ENCODE data around the gene HMGN2.
A peak's percentile ranks its signal among the peaks of the same experiment; 100 is the strongest.
"Not testable (repeated sequence)": the region's sequence is repeated elsewhere in the genome, so short reads cannot be mapped to it uniquely, and the experiment has no call there.

The HMGN2 gene

DNA sequence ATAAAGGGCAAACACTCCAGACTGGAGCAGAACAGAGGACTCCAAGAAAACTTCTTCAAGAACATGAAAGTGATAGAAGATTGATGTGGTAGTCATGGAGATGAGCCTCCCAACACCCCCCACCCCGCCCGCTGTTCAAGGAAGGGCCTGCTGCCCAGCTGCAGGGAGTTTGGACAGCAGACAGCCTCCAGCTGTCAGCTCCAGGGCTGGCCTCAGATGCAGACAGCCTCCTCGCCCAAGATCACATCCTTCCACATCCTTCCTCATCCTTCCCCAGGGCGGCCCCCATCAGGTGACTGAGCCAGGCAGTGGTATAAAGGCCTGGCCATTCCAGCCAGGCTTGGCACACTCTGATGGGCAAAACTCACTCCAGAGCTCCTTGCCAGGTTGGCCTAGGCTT lies 24.6 kb downstream of the HMGN2 start:
- Histone ChIP-seq H2AFZ (ENCODE audit: low read depth, low read length) (no peak overlapping the region), H3K9ac (ENCODE audit: low read length) (no peak overlapping the region), H3K4me3 (ENCODE audit: low read length) (no peak overlapping the region), H3K9me3 (ENCODE audit: insufficient read depth, low read length) (no peaks in the 10 kb centered on the region), H3K36me3 (replicated peaks; ENCODE audit: low read depth, low read length) (no peaks in the 10 kb centered on the region), H3K4me2 (ENCODE audit: low read length) (no peak overlapping the region), H3K79me2 (ENCODE audit: low read length) (no peaks in the 10 kb centered on the region; the same call in 1 of the 2 replicates), H3K27me3 (ENCODE audit: low read depth, low read length) (no peaks in the 10 kb centered on the region), H3K27ac (ENCODE audit: low read length) (no peak overlapping the region), H4K20me1 (ENCODE audit: insufficient read depth, low read length) (no peaks in the 10 kb centered on the region), H3K4me1 (ENCODE audit: low read length) (peaks cover 26% of the 10 kb centered on the region)
- TF ChIP-seq CTCF (IDR thresholded peaks at IDR 0.05; ENCODE audit: low read depth, low read length): no peak
- no peak for TF ChIP-seq EZH2phosphoT487 (IDR thresholded peaks at IDR 0.05; ENCODE audit: low read depth)

DNA sequence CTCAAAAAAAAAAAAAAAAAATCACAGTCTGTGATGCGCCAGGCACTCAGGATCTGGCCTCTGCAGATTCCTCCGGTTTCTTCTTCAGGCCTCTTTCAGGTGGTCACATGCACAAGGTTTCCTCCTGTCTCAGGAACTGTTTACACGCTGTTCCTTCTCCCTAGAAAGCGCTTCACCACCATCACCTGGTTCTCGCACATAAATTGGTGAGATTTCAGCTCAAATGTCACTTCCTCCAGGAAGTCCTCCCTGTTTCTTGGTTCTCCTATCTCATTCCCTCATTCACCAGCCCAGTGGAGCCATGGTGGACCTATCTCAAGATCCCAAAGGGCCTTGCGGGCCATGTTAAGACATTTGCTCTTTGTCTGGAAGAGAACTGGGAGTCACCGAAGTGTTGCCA lies 26.7 kb downstream of the HMGN2 start:
- Histone ChIP-seq H3K4me2 (ENCODE audit: low read length) (no peak overlapping the region), H3K27me3 (ENCODE audit: low read depth, low read length) (no peaks in the 10 kb centered on the region), H3K4me3 (ENCODE audit: low read length) (no peak overlapping the region), H3K9me3 (ENCODE audit: insufficient read depth, low read length) (no peaks in the 10 kb centered on the region), H3K4me1 (ENCODE audit: low read length) (peaks cover 13% of the 10 kb centered on the region), H3K9ac (ENCODE audit: low read length) (no peak overlapping the region), H2AFZ (ENCODE audit: low read depth, low read length) (no peak overlapping the region), H3K36me3 (replicated peaks; ENCODE audit: low read depth, low read length) (no peaks in the 10 kb centered on the region), H4K20me1 (ENCODE audit: insufficient read depth, low read length) (no peaks in the 10 kb centered on the region), H3K79me2 (ENCODE audit: low read length) (no peaks in the 10 kb centered on the region; the same call in 1 of the 2 replicates), H3K27ac (ENCODE audit: low read length) (no peak overlapping the region)
- TF ChIP-seq CTCF (IDR thresholded peaks at IDR 0.05; ENCODE audit: low read depth, low read length) (no peak), EZH2phosphoT487 (IDR thresholded peaks at IDR 0.05; ENCODE audit: low read depth) (no peak)

DNA sequence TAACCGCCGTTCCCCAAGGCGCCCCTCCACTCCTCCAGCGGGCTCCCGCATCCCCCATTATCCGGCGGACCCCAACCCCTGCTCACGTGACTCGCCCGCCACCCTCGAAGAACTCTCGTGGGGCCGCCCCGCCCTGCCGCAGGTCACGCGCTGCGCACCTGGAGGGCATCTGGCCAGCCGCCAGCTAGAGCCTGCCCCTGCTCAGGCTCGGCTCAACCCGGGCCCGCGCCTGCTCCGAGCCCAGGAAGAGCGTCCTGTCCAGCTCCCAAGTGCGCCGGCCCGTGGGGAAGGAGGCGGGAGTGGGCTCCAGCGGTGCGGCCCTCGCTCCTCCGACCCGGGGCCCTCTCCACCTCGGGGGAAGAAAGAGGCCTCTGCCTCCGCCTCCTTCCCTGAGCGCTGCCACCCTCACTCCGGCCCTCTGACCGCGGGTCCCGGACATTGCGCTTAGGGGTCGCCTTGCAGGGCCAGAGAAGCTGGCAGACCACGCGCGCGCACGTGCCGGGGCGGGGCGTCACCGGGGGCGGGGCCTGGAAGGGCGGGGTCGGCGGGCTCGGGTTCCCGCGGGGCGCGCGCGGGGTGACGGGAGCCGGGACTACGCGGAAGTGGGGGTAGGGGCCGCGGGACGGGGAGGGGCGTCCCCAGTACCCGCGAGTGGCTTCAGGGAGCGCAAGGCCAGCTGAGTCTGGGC lies 28.4 kb downstream of the HMGN2 start:
- H4K20me1 ChIP-seq (ENCODE audit: insufficient read depth, low read length): no peaks in the 10 kb centered on the region
- peak overlapping the region; percentile 94 for H3K4me3 ChIP-seq (ENCODE audit: low read length)
- H3K27me3 ChIP-seq (ENCODE audit: low read depth, low read length): no peaks in the 10 kb centered on the region
- peak overlapping the region; percentile 45 for H2AFZ ChIP-seq (ENCODE audit: low read depth, low read length)
- H3K4me2 ChIP-seq (ENCODE audit: low read length): peak overlapping the region; percentile 99
- no peaks in the 10 kb centered on the region for H3K9me3 ChIP-seq (ENCODE audit: insufficient read depth, low read length)
- TF ChIP-seq CTCF (IDR thresholded peaks at IDR 0.05; ENCODE audit: low read depth, low read length) (no peak), EZH2phosphoT487 (IDR thresholded peaks at IDR 0.05; ENCODE audit: low read depth) (no peak)
- peaks cover 11% of the 10 kb centered on the region for H3K4me1 ChIP-seq (ENCODE audit: low read length)
- H3K36me3 ChIP-seq (replicated peaks; ENCODE audit: low read depth, low read length): no peaks in the 10 kb centered on the region
- H3K79me2 ChIP-seq (ENCODE audit: low read length): no peaks in the 10 kb centered on the region; the same call in 1 of the 2 replicates
- peak overlapping the region; percentile 83 for H3K27ac ChIP-seq (ENCODE audit: low read length)
- peak overlapping the region; percentile 100 for H3K9ac ChIP-seq (ENCODE audit: low read length)

DNA sequence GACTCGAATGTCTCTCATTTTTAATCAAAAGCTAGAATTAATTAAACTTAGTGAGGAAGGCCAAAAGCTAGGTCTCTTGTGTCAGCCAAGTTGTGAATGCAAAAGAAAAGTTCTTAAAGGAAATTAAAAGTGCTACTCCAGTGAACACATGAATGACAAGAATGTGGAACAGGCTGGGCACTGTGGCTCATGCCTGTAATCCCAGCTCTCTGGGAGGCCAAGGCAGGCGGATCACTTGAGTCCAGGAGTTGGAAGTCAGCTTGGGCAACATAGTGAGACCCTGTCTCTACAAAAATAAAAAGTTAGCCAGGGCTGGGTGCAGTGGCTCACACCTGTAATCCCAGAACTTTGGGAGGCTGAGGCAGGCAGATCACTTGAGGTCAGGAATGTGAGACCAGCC lies 38.5 kb downstream of the HMGN2 start:
- not testable (repeated sequence) for H3K9ac ChIP-seq (ENCODE audit: low read length); H3K36me3 ChIP-seq (replicated peaks; ENCODE audit: low read depth, low read length); H3K27me3 ChIP-seq (ENCODE audit: low read depth, low read length); H3K4me2 ChIP-seq (ENCODE audit: low read length); H3K79me2 ChIP-seq (ENCODE audit: low read length); H3K4me1 ChIP-seq (ENCODE audit: low read length); H3K27ac ChIP-seq (ENCODE audit: low read length); H3K9me3 ChIP-seq (ENCODE audit: insufficient read depth, low read length); H3K4me3 ChIP-seq (ENCODE audit: low read length); H2AFZ ChIP-seq (ENCODE audit: low read depth, low read length); H4K20me1 ChIP-seq (ENCODE audit: insufficient read depth, low read length)

- H3K4me2 ChIP-seq (ENCODE audit: low read length); H3K27ac ChIP-seq (ENCODE audit: low read length); H3K9ac ChIP-seq (ENCODE audit: low read length); H3K36me3 ChIP-seq (replicated peaks; ENCODE audit: low read depth, low read length); H2AFZ ChIP-seq (ENCODE audit: low read depth, low read length); H3K27me3 ChIP-seq (ENCODE audit: low read depth, low read length); H4K20me1 ChIP-seq (ENCODE audit: insufficient read depth, low read length); H3K4me3 ChIP-seq (ENCODE audit: low read length); H3K79me2 ChIP-seq (ENCODE audit: low read length); H3K4me1 ChIP-seq (ENCODE audit: low read length); H3K9me3 ChIP-seq (ENCODE audit: insufficient read depth, low read length): not testable (repeated sequence)
These were observed 43.6 kb downstream of the HMGN2 start for GRCh38 chr1:26515836-26516235.
